EH (cell line): ENCODE results near the gene SARM1.
"Not testable (repeated sequence)": the region's sequence is repeated elsewhere in the genome, so short reads cannot be mapped to it uniquely, and the experiment has no call there.

Experiments used
- DNase-seq: peaks from one replicate; pipeline ENCODE4 v3.0.0-alpha.2; 2015; ENCODE audit warnings: low read depth

SARM1 gene

GRCh38 chr17:28426081-28426519 lies 54.6 kb downstream of the SARM1 start:
- no peak for DNase-seq

GRCh38 chr17:28427371-28427770 lies 55.9 kb downstream of the SARM1 start:
- no peak for DNase-seq

- not testable (repeated sequence) for DNase-seq
Observed at GRCh38 chr17:28427982-28428381, 56.5 kb downstream of the SARM1 start.

- no peak for DNase-seq
Observed at GRCh38 chr17:28433721-28434120, 62.2 kb downstream of the SARM1 start.

- not testable (repeated sequence) for DNase-seq
Observed at GRCh38 chr17:28434326-28434725, 62.8 kb downstream of the SARM1 start.

- DNase-seq = no peak
Observed at GRCh38 chr17:28443901-28444638, 72.6 kb downstream of the SARM1 start.

- no peak for DNase-seq
Observed at GRCh38 chr17:28446716-28447395, 75.4 kb downstream of the SARM1 start.

GRCh38 chr17:28447396-28447760 lies 75.9 kb downstream of the SARM1 start:
- no peak for DNase-seq

- no peak for DNase-seq
Observed at GRCh38 chr17:28449859-28450258, 78.4 kb downstream of the SARM1 start.
